NCI-H1694 (cell line): Measurements from ENCODE around the gene NHLH1.

Experiments
- DNase-seq: peaks from one replicate; lab custom pipeline; 2025; lab: John Stamatoyannopoulos, UW

The NHLH1 gene

GRCh38 chr1:160359559-160360226 lies 7.2 kb upstream of the NHLH1 start:
- no peak for DNase-seq

GRCh38 chr1:160360227-160360695 lies 6.6 kb upstream of the NHLH1 start:
- no peak for DNase-seq

GRCh38 chr1:160361199-160361598 lies 5.7 kb upstream of the NHLH1 start:
- no peak for DNase-seq

GRCh38 chr1:160361814-160362167 lies 5.1 kb upstream of the NHLH1 start:
- DNase-seq = no peak

GRCh38 chr1:160362168-160362957 lies 4.5 kb upstream of the NHLH1 start:
- no peak for DNase-seq

GRCh38 chr1:160363010-160363409 lies 3.9 kb upstream of the NHLH1 start:
- DNase-seq = no peak

GRCh38 chr1:160363951-160364735 lies 2.7 kb upstream of the NHLH1 start:
- DNase-seq = no peak

GRCh38 chr1:160365325-160365724 lies 1.5 kb upstream of the NHLH1 start:
- no peak for DNase-seq

- DNase-seq = no peak
Observed at GRCh38 chr1:160367516-160367900, 637 bp downstream of the NHLH1 start.

GRCh38 chr1:160367934-160368923 lies 1.4 kb downstream of the NHLH1 start:
- DNase-seq = no peak

GRCh38 chr1:160369087-160369486 lies 2.2 kb downstream of the NHLH1 start:
- DNase-seq = no peak

- DNase-seq = no peak
Observed at GRCh38 chr1:160370561-160371345, 3.9 kb downstream of the NHLH1 start.

- no peak for DNase-seq
Observed at GRCh38 chr1:160371346-160371631, 4.4 kb downstream of the NHLH1 start.

GRCh38 chr1:160371756-160372155 lies 4.9 kb downstream of the NHLH1 start:
- no peak for DNase-seq

GRCh38 chr1:160373696-160374095 lies 6.8 kb downstream of the NHLH1 start:
- no peak for DNase-seq

- DNase-seq = no peak
Observed at GRCh38 chr1:160374306-160375110, 7.6 kb downstream of the NHLH1 start.

- DNase-seq = no peak
Observed at GRCh38 chr1:160375788-160376524, 9.1 kb downstream of the NHLH1 start.

- no peak for DNase-seq
Observed at GRCh38 chr1:160376525-160377131, 9.8 kb downstream of the NHLH1 start.
